Subcutaneous abdominal adipose tissue (tissue), 5 donors: ENCODE data around the gene CD68.
A peak's percentile ranks its signal among the peaks of the same experiment; 100 is the strongest.
"Not testable (repeated sequence)": the region's sequence is repeated elsewhere in the genome, so short reads cannot be mapped to it uniquely, and the experiment has no call there.

Source experiments
- H3K27ac ChIP-seq: one replicate; pipeline ENCODE4 v1.7.0; 2013; ENCODE audit warnings: low read depth, mild to moderate bottlenecking, inconsistent platforms, low read length, moderate library complexity
- H3K27me3 ChIP-seq, 5 donors: one replicate each; pipeline ENCODE4 v1.7.0; 2013; ENCODE audit warnings: low read length in 5 of 5, inconsistent platforms in 1 of 5; ENCODE audit not compliant: control insufficient read depth in 5 of 5, insufficient read depth in 4 of 5
- H3K36me3 ChIP-seq, 5 donors: one replicate each; pipeline ENCODE4 v1.7.0; 2013; ENCODE audit warnings: low read length in 5 of 5; ENCODE audit not compliant: control insufficient read depth in 5 of 5, insufficient read depth in 5 of 5
- H3K4me1 ChIP-seq, 5 donors: one replicate each; pipeline ENCODE4 v1.7.0; 2013; ENCODE audit warnings: low read length in 5 of 5, mild to moderate bottlenecking in 3 of 5, moderate library complexity in 1 of 5; ENCODE audit not compliant: control insufficient read depth in 5 of 5, insufficient read depth in 5 of 5
- H3K4me3 ChIP-seq, 5 donors: one replicate each; pipeline ENCODE4 v1.7.0; 2013; ENCODE audit warnings: low read length in 5 of 5, low read depth in 1 of 5
- H3K9ac ChIP-seq, 5 donors: one replicate each; pipeline ENCODE4 v1.7.0; 2013; ENCODE audit warnings: low read length in 5 of 5, mild to moderate bottlenecking in 4 of 5, moderate library complexity in 3 of 5
- H3K9me3 ChIP-seq, 5 donors: one replicate each; pipeline ENCODE4 v1.7.0; 2013; ENCODE audit warnings: low read length in 5 of 5; ENCODE audit not compliant: control insufficient read depth in 5 of 5
- donor health status: healthy.
- donor health status: healthy.
- donor health status: healthy.
- donor health status: healthy.
- donor health status: healthy.

Gene CD68

DNA sequence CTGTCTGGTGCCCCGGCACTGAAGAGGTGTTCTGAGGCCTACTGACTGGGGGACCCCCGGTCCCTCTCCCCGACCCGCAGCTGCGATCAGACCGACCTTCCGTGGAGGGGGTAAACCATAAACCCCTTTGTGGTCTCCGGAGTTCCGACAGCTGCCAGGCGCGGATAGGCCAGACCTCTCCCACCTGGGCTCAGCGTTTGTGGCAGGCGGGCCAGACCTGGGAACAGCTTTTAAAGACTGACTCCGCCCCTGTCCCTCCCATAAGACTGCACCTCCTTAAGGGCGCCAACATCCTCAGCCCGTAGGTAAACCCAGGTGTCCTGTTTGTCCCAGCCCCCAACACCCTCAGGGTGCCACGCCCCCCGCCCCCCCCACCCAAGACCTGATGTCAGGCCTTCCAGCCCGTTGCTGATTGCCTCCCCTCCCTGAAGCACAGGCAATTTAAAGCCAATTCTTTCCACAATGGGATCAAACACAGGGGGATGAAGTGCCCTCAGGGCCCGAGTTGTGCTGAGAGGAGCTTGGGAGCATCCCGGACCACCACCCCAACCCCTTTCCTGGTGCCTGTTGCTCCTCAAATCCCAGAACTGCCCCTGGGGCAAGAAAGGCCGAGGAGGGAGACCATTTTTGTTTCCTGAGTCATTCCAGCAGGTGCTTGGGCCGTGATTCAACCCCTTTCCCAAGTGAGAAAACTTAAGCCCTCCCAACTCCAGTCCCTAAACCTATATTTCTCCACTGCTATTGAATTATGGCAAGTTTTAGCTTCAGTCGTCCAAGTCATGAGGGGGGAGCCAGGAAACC is 10.7 kb downstream of the CD68 start, which contains the start of gene SOX15:
Gene SOX15, minus strand, starts transcription at position 204 of the 801 bp plus-strand sequence. CDS start 418 bp downstream, outside the sequence.
- Histone ChIP-seq H3K4me1 (peaks cover 0 to 18% (median 11%) of the 10 kb centered on the region in 5 donors), H3K4me3 (peak within 1 kb of the TSS in 2 of 5 donors; percentile 46 to 48), H3K36me3 (peaks cover 9 to 71% (median 59%) of the 10 kb centered on the region in 5 donors), H3K27me3 (no peaks in the 10 kb centered on the region), H3K9me3 (no peaks in the 10 kb centered on the region), H3K9ac (peak within 1 kb of the TSS in 2 of 5 donors; percentile 25 to 35), H3K27ac (no peak within 1 kb of the TSS)

DNA sequence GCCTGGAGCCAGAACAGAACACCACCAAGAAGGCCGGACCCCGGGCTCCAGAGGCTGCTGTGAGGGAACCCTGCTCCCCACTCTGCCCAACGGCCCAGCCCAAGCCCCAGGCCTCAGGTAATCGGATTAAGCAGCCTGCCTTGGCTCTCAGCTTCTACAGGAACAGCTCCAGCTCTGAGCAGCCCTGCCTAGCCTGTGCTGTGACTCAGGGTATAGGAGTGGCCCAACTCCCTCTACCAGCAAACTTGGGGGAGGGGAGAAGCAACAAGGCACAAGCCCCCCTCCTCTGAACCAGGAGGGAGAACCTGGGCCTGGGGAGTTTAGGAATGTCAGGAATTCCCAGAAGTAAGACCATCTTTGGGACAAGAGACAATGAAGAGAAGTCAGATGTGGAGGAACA is 11.3 kb downstream of the CD68 start:
- H3K27ac ChIP-seq, result no peak overlapping the region
- no peak overlapping the region for H3K4me3 ChIP-seq
- H3K9me3 ChIP-seq, result no peaks in the 10 kb centered on the region
- no peak overlapping the region for H3K9ac ChIP-seq
- H3K27me3 ChIP-seq, result no peaks in the 10 kb centered on the region
- peaks cover 0 to 15% (median 11%) of the 10 kb centered on the region in 5 donors for H3K4me1 ChIP-seq
- H3K36me3 ChIP-seq, result peaks cover 9 to 78% (median 66%) of the 10 kb centered on the region in 5 donors

DNA sequence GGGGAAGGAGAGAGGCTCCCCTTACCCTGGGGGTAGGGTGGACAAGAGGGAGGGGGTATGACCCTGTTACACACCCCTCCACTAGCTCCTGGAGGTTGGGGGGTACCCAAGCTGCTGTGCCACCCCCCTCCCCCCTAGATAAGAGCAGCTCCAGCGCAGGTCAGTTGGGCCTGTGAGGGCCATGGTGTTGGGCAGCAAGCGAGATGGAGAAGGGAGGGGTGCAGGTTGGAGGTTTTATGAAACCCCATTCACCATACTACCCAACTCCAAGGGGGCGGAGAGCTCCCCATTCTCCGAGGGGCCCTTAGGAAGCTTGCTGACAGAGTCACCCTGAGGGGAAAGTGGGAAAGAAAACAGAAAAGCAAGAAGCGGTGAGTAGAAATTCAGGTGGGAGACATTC is 12.2 kb downstream of the CD68 start:
- Histone ChIP-seq H3K9me3 (no peaks in the 10 kb centered on the region), H3K27me3 (no peaks in the 10 kb centered on the region), H3K27ac (no peak overlapping the region), H3K4me3 (no peak overlapping the region), H3K4me1 (peaks cover 0 to 15% (median 11%) of the 10 kb centered on the region in 5 donors), H3K9ac (no peak overlapping the region), H3K36me3 (peaks cover 11 to 83% (median 72%) of the 10 kb centered on the region in 5 donors)

DNA sequence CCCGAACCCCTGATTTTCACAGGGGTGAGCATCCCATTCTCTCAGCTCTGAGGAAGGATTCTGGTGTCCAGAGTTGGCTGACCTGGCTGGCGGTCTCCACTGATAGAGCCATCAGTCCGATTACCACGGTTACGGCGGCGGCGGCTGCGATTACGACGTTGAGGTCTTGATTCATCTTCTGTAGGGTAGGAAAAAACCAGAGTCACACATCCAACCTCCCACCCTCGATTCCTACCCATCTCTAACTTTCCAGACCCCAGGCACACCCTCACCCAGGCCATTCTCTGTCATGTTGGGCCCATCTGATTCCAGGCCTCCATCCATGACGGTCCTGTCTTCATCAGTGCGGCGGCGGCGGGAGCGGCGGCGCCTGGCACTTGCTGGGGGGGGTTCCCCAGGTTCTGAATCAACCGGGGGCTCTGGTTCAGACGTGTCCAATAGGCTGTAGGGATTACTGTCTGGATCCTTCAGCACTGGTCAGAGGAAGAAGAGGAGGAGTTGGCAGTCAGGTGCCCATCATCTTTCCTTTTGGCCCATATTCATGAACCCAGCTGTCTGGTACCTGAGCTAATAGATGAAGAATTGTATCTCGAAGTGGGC is 13.1 kb downstream of the CD68 start:
- H3K9ac ChIP-seq, result no peak overlapping the region
- H3K36me3 ChIP-seq, result peaks cover 11 to 83% (median 69%) of the 10 kb centered on the region in 5 donors
- no peaks in the 10 kb centered on the region for H3K27me3 ChIP-seq
- no peaks in the 10 kb centered on the region for H3K9me3 ChIP-seq
- H3K4me3 ChIP-seq, result no peak overlapping the region
- H3K27ac ChIP-seq, result no peak overlapping the region
- H3K4me1 ChIP-seq, result peaks cover 0 to 15% (median 11%) of the 10 kb centered on the region in 5 donors

DNA sequence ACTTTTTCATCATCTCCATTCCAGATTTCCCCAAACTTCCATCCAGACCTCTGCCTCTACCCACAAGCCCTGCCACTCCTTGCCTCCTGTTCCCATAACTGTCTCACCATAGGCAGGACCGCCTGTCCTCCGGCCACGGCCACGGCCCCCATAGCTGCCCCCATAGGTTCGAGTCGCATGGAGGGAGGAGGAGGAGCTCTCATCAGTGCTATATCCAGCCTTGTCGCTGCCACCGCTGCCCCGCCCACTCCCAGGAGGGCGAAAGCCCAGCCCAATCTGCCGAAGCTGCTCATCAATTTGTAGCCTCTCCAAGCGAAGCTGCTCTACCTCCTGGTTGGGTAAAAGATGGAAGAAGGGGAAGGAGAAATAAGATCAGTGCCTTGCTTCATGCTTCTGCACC is 13.9 kb downstream of the CD68 start:
- Histone ChIP-seq H3K27ac (no peak overlapping the region), H3K4me3 (no peak overlapping the region), H3K9ac (no peak overlapping the region), H3K27me3 (no peaks in the 10 kb centered on the region), H3K36me3 (peaks cover 11 to 77% (median 66%) of the 10 kb centered on the region in 5 donors), H3K4me1 (peaks cover 0 to 15% (median 11%) of the 10 kb centered on the region in 5 donors), H3K9me3 (no peaks in the 10 kb centered on the region)

DNA sequence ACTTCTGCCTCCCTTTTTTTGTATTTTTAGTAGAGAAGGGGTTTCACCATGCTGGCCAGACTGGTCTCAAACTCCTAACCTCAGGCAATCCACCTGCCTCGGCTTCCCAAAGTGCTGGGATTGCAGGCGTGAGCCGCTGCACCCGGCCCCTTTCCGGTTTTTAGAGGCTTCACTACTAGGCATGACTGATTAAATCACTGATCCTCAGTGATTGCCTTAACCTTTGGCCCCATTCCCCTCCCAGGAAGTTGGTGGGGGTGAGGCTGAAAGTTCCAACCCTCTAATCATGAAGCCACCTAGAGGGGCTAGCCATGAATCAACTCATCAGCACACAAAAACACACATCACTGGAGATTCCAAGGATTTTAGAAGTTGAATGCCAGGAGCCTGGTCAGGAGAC is 18.1 kb downstream of the CD68 start:
- not testable (repeated sequence) for H3K4me3 ChIP-seq, H3K27me3 ChIP-seq, H3K9me3 ChIP-seq, H3K27ac ChIP-seq, H3K9ac ChIP-seq, H3K4me1 ChIP-seq
- H3K36me3 ChIP-seq, result peaks cover 15 to 90% (median 78%) of the 10 kb centered on the region in 5 donors

DNA sequence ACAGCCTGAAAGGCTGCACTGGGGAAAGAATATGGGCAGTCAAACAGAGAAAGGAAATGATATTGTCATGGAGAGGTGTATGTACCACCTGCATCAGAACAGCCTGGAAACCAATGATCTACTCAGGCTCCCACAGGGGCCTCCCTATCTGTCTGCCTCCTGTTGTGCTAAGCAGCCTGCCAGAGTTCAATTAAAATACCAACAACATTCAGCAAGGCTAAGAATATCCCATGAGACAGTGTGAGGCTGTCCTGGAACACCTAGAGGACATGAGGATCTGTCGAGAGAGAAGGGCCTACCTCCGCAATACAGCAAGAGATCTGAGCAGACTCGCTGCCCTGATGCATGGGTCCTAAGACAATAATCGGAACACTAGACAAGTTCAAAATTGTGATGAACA is 26.8 kb downstream of the CD68 start:
- Histone ChIP-seq H3K36me3 (peaks cover 14 to 53% (median 39%) of the 10 kb centered on the region in 5 donors), H3K9me3 (no peaks in the 10 kb centered on the region), H3K27ac (no peak overlapping the region), H3K27me3 (no peaks in the 10 kb centered on the region), H3K9ac (peak overlapping the region in 1 of 5 donors; percentile 10), H3K4me1 (peaks cover 0 to 5% (median 0%) of the 10 kb centered on the region in 5 donors), H3K4me3 (no peak overlapping the region)

DNA sequence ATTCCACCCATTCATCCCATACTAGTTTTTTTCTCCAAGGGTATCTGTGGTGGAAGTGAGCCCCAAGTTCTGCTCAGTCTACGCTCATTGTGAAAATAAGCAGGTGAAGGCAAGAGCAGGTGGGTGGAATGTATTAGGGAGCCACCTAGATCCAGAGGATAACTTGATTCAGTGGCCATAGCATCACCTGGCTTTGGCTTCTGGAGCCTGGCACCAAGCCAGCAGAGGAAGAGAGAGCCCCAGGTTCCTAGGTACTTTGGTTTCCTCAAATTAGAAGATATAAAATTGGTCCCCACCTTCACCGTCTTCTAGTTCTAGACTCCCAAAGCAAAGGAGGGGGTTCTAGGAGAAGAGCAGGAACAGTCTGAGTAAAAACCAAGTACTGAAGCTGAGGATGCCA is 31.2 kb downstream of the CD68 start:
- H3K27ac ChIP-seq, result no peak overlapping the region
- H3K4me3 ChIP-seq, result no peak overlapping the region
- H3K36me3 ChIP-seq, result peaks cover 3 to 14% (median 9%) of the 10 kb centered on the region in 5 donors
- H3K9ac ChIP-seq, result no peak overlapping the region
- no peaks in the 10 kb centered on the region for H3K27me3 ChIP-seq
- no peaks in the 10 kb centered on the region for H3K9me3 ChIP-seq
- H3K4me1 ChIP-seq, result peaks cover 0 to 34% (median 28%) of the 10 kb centered on the region in 5 donors

DNA sequence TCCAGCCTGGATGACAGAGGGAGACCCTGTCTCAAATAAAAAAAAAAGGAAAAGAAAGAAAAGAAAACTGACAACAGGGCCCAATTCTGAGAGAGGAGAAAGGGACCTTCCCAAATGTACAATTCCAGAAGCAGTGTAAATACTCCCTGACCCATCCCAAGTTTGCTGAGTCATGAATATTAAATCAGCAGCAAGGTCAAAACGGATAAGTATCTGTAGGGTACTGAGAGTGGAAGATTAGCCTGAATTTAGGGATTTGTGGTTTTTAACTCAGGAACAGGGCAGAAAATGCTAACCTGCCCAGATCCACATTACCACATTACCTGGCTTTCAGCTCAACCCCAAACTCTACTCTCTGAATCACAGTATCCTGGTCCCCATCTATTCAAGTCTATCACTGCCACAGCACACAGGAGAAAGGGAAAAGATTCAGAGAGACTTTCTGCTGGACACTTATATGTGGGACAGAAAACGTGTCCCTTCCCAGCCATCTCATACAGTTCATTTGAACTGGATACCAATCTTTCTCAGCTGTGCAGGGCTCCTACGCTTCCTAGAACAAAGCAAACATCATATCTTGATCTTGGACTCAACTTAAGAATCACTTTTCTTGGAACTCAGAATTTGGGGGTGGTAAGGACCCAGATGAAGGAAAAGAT is 32.3 kb downstream of the CD68 start:
- no peak overlapping the region for H3K27ac ChIP-seq
- H3K27me3 ChIP-seq, result no peaks in the 10 kb centered on the region
- H3K9ac ChIP-seq, result peak overlapping the region in 4 of 5 donors; percentile 14 to 61 (median 48)
- no peaks in the 10 kb centered on the region for H3K9me3 ChIP-seq
- peaks cover 0 to 35% (median 28%) of the 10 kb centered on the region in 5 donors for H3K4me1 ChIP-seq
- H3K36me3 ChIP-seq, result peaks cover 0 to 11% (median 6%) of the 10 kb centered on the region in 5 donors
- H3K4me3 ChIP-seq, result no peak overlapping the region

DNA sequence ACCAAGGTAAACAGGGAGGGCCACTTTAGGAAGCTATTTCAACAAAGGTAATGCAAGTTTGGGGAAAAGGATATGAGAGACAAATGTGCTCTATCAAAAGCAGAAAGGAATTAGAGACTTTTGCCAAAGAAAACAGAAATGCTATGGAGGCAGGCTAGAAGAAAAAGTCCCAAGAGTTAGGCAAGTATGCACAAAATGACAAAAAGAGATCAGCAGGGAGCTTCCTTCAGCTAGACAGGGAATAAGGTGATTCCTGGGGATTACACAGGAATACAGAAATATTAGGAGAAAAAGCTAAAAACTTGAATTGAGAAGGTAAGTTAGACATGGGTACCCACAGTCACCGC is 32.8 kb downstream of the CD68 start:
- Histone ChIP-seq H3K27ac (no peak overlapping the region), H3K9me3 (no peaks in the 10 kb centered on the region), H3K4me3 (no peak overlapping the region), H3K9ac (peak overlapping the region in 3 of 5 donors; percentile 14 to 57 (median 38)), H3K36me3 (peaks cover 0 to 11% (median 6%) of the 10 kb centered on the region in 5 donors), H3K27me3 (no peaks in the 10 kb centered on the region), H3K4me1 (peaks cover 0 to 35% (median 28%) of the 10 kb centered on the region in 5 donors)
